ENCODE data around the gene PTPRT.

PTPRT gene

GRCh38 chr20:42701948-42702347, 487.8 kb downstream of the PTPRT start:
- H3K27me3 ChIP-seq (ENCODE audit: insufficient read depth, low read length), result no peaks in the 10 kb centered on the region

GRCh38 chr20:42700372-42700771, 489.3 kb downstream of the PTPRT start:
- Histone ChIP-seq H3K4me1 (ENCODE audit: insufficient read depth, low read length) (no peaks in the 10 kb centered on the region), H2AFZ (ENCODE audit: low read depth, low read length) (no peak overlapping the region), H3K9me3 (ENCODE audit: low read length) (no peaks in the 10 kb centered on the region), H3K27me3 (ENCODE audit: insufficient read depth, low read length) (no peaks in the 10 kb centered on the region), H3K36me3 (ENCODE audit: insufficient read depth, low read length) (no peaks in the 10 kb centered on the region), H3K4me3 (ENCODE audit: low read length) (no peak overlapping the region)

More at GRCh38 chr20:42701948-42702347, 487.8 kb downstream of the PTPRT start:
- H3K4me3 ChIP-seq (ENCODE audit: low read length), result no peak overlapping the region
- H3K36me3 ChIP-seq (ENCODE audit: insufficient read depth, low read length), result no peaks in the 10 kb centered on the region
- H3K4me1 ChIP-seq (ENCODE audit: insufficient read depth, low read length), result no peaks in the 10 kb centered on the region
- no peaks in the 10 kb centered on the region for H3K9me3 ChIP-seq (ENCODE audit: low read length)
- H2AFZ ChIP-seq (ENCODE audit: low read depth, low read length), result no peak overlapping the region

GRCh38 chr20:42697962-42698361, 491.7 kb downstream of the PTPRT start:
- no peaks in the 10 kb centered on the region for H3K27me3 ChIP-seq (ENCODE audit: insufficient read depth, low read length)
- no peaks in the 10 kb centered on the region for H3K4me1 ChIP-seq (ENCODE audit: insufficient read depth, low read length)
- H3K9me3 ChIP-seq (ENCODE audit: low read length), result no peaks in the 10 kb centered on the region
- H3K4me3 ChIP-seq (ENCODE audit: low read length), result no peak overlapping the region
- no peaks in the 10 kb centered on the region for H3K36me3 ChIP-seq (ENCODE audit: insufficient read depth, low read length)
- H2AFZ ChIP-seq (ENCODE audit: low read depth, low read length), result no peak overlapping the region

- no peaks in the 10 kb centered on the region for H3K27me3 ChIP-seq (ENCODE audit: insufficient read depth, low read length)
Observed at GRCh38 chr20:42690842-42691437, 498.8 kb downstream of the PTPRT start.

GRCh38 chr20:42688576-42688975, 501.1 kb downstream of the PTPRT start:
- no peak overlapping the region for H3K4me3 ChIP-seq (ENCODE audit: low read length)
- no peak overlapping the region for H2AFZ ChIP-seq (ENCODE audit: low read depth, low read length)
- H3K9me3 ChIP-seq (ENCODE audit: low read length), result no peaks in the 10 kb centered on the region
- H3K27me3 ChIP-seq (ENCODE audit: insufficient read depth, low read length), result no peaks in the 10 kb centered on the region
- no peaks in the 10 kb centered on the region for H3K36me3 ChIP-seq (ENCODE audit: insufficient read depth, low read length)
- no peaks in the 10 kb centered on the region for H3K4me1 ChIP-seq (ENCODE audit: insufficient read depth, low read length)

More at GRCh38 chr20:42690842-42691437, 498.8 kb downstream of the PTPRT start:
- Histone ChIP-seq H2AFZ (ENCODE audit: low read depth, low read length) (no peak overlapping the region), H3K9me3 (ENCODE audit: low read length) (no peaks in the 10 kb centered on the region), H3K4me1 (ENCODE audit: insufficient read depth, low read length) (no peaks in the 10 kb centered on the region), H3K36me3 (ENCODE audit: insufficient read depth, low read length) (no peaks in the 10 kb centered on the region), H3K4me3 (ENCODE audit: low read length) (no peak overlapping the region)

- Histone ChIP-seq H3K4me3 (ENCODE audit: low read length) (no peak overlapping the region), H3K4me1 (ENCODE audit: insufficient read depth, low read length) (no peaks in the 10 kb centered on the region), H3K9me3 (ENCODE audit: low read length) (no peaks in the 10 kb centered on the region), H2AFZ (ENCODE audit: low read depth, low read length) (no peak overlapping the region), H3K36me3 (ENCODE audit: insufficient read depth, low read length) (no peaks in the 10 kb centered on the region), H3K27me3 (ENCODE audit: insufficient read depth, low read length) (no peaks in the 10 kb centered on the region)
Observed at GRCh38 chr20:42686057-42686456, 503.6 kb downstream of the PTPRT start.

- Histone ChIP-seq H2AFZ (ENCODE audit: low read depth, low read length) (no peak overlapping the region), H3K4me1 (ENCODE audit: insufficient read depth, low read length) (no peaks in the 10 kb centered on the region), H3K4me3 (ENCODE audit: low read length) (no peak overlapping the region), H3K9me3 (ENCODE audit: low read length) (no peaks in the 10 kb centered on the region), H3K36me3 (ENCODE audit: insufficient read depth, low read length) (no peaks in the 10 kb centered on the region), H3K27me3 (ENCODE audit: insufficient read depth, low read length) (no peaks in the 10 kb centered on the region)
Observed at GRCh38 chr20:42678895-42679294, 510.8 kb downstream of the PTPRT start.

GRCh38 chr20:42656130-42656529, 533.6 kb downstream of the PTPRT start:
- Histone ChIP-seq H3K27me3 (ENCODE audit: insufficient read depth, low read length) (no peaks in the 10 kb centered on the region), H2AFZ (ENCODE audit: low read depth, low read length) (no peak overlapping the region), H3K36me3 (ENCODE audit: insufficient read depth, low read length) (no peaks in the 10 kb centered on the region), H3K4me1 (ENCODE audit: insufficient read depth, low read length) (no peaks in the 10 kb centered on the region), H3K4me3 (ENCODE audit: low read length) (no peak overlapping the region), H3K9me3 (ENCODE audit: low read length) (no peaks in the 10 kb centered on the region)

- Histone ChIP-seq H3K9me3 (ENCODE audit: low read length) (no peaks in the 10 kb centered on the region), H3K36me3 (ENCODE audit: insufficient read depth, low read length) (no peaks in the 10 kb centered on the region), H3K4me1 (ENCODE audit: insufficient read depth, low read length) (peaks cover 2% of the 10 kb centered on the region), H2AFZ (ENCODE audit: low read depth, low read length) (no peak overlapping the region), H3K27me3 (ENCODE audit: insufficient read depth, low read length) (no peaks in the 10 kb centered on the region), H3K4me3 (ENCODE audit: low read length) (no peak overlapping the region)
Observed at GRCh38 chr20:42652266-42652665, 537.4 kb downstream of the PTPRT start.

- no peak overlapping the region for H3K4me3 ChIP-seq (ENCODE audit: low read length)
- no peak overlapping the region for H2AFZ ChIP-seq (ENCODE audit: low read depth, low read length)
- H3K9me3 ChIP-seq (ENCODE audit: low read length), result no peaks in the 10 kb centered on the region
- H3K27me3 ChIP-seq (ENCODE audit: insufficient read depth, low read length), result no peaks in the 10 kb centered on the region
- no peaks in the 10 kb centered on the region for H3K36me3 ChIP-seq (ENCODE audit: insufficient read depth, low read length)
- H3K4me1 ChIP-seq (ENCODE audit: insufficient read depth, low read length), result peaks cover 2% of the 10 kb centered on the region
Observed at GRCh38 chr20:42650191-42650746, 539.4 kb downstream of the PTPRT start.

- Histone ChIP-seq H3K4me3 (ENCODE audit: low read length) (no peak overlapping the region), H3K4me1 (ENCODE audit: insufficient read depth, low read length) (peaks cover 2% of the 10 kb centered on the region), H2AFZ (ENCODE audit: low read depth, low read length) (no peak overlapping the region), H3K27me3 (ENCODE audit: insufficient read depth, low read length) (no peaks in the 10 kb centered on the region), H3K9me3 (ENCODE audit: low read length) (no peaks in the 10 kb centered on the region), H3K36me3 (ENCODE audit: insufficient read depth, low read length) (no peaks in the 10 kb centered on the region)
Observed at GRCh38 chr20:42649748-42650147, 540.0 kb downstream of the PTPRT start.

GRCh38 chr20:42646250-42646649, 543.5 kb downstream of the PTPRT start:
- Histone ChIP-seq H3K4me1 (ENCODE audit: insufficient read depth, low read length) (peaks cover 2% of the 10 kb centered on the region), H3K36me3 (ENCODE audit: insufficient read depth, low read length) (no peaks in the 10 kb centered on the region), H3K27me3 (ENCODE audit: insufficient read depth, low read length) (no peaks in the 10 kb centered on the region), H2AFZ (ENCODE audit: low read depth, low read length) (no peak overlapping the region), H3K4me3 (ENCODE audit: low read length) (no peak overlapping the region), H3K9me3 (ENCODE audit: low read length) (no peaks in the 10 kb centered on the region)

- Histone ChIP-seq H3K9me3 (ENCODE audit: low read length) (no peaks in the 10 kb centered on the region), H3K36me3 (ENCODE audit: insufficient read depth, low read length) (no peaks in the 10 kb centered on the region)
Observed at GRCh38 chr20:42641886-42642285, 547.8 kb downstream of the PTPRT start.

GRCh38 chr20:42639140-42639539, 550.6 kb downstream of the PTPRT start:
- Histone ChIP-seq H3K4me3 (ENCODE audit: low read length) (no peak overlapping the region), H3K36me3 (ENCODE audit: insufficient read depth, low read length) (no peaks in the 10 kb centered on the region), H3K9me3 (ENCODE audit: low read length) (no peaks in the 10 kb centered on the region), H2AFZ (ENCODE audit: low read depth, low read length) (no peak overlapping the region), H3K27me3 (ENCODE audit: insufficient read depth, low read length) (no peaks in the 10 kb centered on the region), H3K4me1 (ENCODE audit: insufficient read depth, low read length) (no peaks in the 10 kb centered on the region)

More at GRCh38 chr20:42641886-42642285, 547.8 kb downstream of the PTPRT start:
- Histone ChIP-seq H3K4me1 (ENCODE audit: insufficient read depth, low read length) (no peaks in the 10 kb centered on the region), H3K27me3 (ENCODE audit: insufficient read depth, low read length) (no peaks in the 10 kb centered on the region), H3K4me3 (ENCODE audit: low read length) (no peak overlapping the region), H2AFZ (ENCODE audit: low read depth, low read length) (no peak overlapping the region)

Measured in neuron (in vitro differentiated cells).